ENCODE results near the gene CAMK1G. TPM values are rescaled to one million over a fixed set of nuclear protein-coding genes. Genes with fewer than 3 reads are reported as not detected.

CAMK1G gene
- polyA plus RNA-seq, 1 donor from 2014 or later: 3.0 TPM

DNA sequence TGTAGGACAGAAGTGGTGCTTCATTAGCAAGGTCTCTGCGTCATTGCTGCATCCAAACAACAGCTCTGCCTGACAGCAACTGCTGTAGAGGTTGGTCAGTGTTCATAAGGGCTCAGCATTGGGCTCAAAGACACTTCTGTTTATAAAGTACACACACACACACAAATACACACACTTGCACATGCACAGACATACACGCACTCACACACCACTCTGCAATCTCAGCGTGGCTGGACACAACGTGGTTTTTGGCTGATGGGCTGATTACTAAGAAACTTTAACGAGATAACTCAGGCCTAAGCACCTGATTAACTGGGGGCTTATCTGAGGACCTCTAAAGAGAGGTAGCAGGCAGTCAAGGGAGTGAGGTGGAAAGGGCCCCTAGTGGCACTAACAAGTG lies 20.4 kb downstream of the CAMK1G start:
- no peak overlapping the region for H2AFZ ChIP-seq (ENCODE audit: low read depth, low read length)
- no peaks in the 10 kb centered on the region for H3K27me3 ChIP-seq (ENCODE audit: insufficient read depth, low read depth, low read length)
- no peak overlapping the region for H3K4me2 ChIP-seq (ENCODE audit: low read length)
- H3K27ac ChIP-seq (ENCODE audit: low read length): no peak overlapping the region
- no peak for TF ChIP-seq EP300 (conservative IDR thresholded peaks at IDR 0.05; ENCODE audit: poor library complexity, severe bottlenecking)
- TF ChIP-seq, protein P1, sequence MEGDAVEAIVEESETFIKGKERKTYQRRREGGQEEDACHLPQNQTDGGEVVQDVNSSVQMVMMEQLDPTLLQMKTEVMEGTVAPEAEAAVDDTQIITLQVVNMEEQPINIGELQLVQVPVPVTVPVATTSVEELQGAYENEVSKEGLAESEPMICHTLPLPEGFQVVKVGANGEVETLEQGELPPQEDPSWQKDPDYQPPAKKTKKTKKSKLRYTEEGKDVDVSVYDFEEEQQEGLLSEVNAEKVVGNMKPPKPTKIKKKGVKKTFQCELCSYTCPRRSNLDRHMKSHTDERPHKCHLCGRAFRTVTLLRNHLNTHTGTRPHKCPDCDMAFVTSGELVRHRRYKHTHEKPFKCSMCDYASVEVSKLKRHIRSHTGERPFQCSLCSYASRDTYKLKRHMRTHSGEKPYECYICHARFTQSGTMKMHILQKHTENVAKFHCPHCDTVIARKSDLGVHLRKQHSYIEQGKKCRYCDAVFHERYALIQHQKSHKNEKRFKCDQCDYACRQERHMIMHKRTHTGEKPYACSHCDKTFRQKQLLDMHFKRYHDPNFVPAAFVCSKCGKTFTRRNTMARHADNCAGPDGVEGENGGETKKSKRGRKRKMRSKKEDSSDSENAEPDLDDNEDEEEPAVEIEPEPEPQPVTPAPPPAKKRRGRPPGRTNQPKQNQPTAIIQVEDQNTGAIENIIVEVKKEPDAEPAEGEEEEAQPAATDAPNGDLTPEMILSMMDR (IDR thresholded peaks at IDR 0.05; ENCODE audit: poor library complexity, severe bottlenecking): no peak
- TF ChIP-seq, protein P2, sequence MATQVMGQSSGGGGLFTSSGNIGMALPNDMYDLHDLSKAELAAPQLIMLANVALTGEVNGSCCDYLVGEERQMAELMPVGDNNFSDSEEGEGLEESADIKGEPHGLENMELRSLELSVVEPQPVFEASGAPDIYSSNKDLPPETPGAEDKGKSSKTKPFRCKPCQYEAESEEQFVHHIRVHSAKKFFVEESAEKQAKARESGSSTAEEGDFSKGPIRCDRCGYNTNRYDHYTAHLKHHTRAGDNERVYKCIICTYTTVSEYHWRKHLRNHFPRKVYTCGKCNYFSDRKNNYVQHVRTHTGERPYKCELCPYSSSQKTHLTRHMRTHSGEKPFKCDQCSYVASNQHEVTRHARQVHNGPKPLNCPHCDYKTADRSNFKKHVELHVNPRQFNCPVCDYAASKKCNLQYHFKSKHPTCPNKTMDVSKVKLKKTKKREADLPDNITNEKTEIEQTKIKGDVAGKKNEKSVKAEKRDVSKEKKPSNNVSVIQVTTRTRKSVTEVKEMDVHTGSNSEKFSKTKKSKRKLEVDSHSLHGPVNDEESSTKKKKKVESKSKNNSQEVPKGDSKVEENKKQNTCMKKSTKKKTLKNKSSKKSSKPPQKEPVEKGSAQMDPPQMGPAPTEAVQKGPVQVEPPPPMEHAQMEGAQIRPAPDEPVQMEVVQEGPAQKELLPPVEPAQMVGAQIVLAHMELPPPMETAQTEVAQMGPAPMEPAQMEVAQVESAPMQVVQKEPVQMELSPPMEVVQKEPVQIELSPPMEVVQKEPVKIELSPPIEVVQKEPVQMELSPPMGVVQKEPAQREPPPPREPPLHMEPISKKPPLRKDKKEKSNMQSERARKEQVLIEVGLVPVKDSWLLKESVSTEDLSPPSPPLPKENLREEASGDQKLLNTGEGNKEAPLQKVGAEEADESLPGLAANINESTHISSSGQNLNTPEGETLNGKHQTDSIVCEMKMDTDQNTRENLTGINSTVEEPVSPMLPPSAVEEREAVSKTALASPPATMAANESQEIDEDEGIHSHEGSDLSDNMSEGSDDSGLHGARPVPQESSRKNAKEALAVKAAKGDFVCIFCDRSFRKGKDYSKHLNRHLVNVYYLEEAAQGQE (IDR thresholded peaks at IDR 0.05; ENCODE audit: borderline replicate concordance): no peak
- no peak for TF ChIP-seq TAF1 (IDR thresholded peaks at IDR 0.05; ENCODE audit: low read depth)
- no peak for TF ChIP-seq MXI1 (conservative IDR thresholded peaks at IDR 0.05; ENCODE audit: poor library complexity, severe bottlenecking)
- TF ChIP-seq RAD21 (conservative IDR thresholded peaks at IDR 0.05): no peak
- TF ChIP-seq EZH2 (IDR thresholded peaks at IDR 0.05; ENCODE audit: borderline replicate concordance, insufficient read depth, low read length, poor library complexity, severe bottlenecking): no peak
- no peak for TF ChIP-seq SMC3 (conservative IDR thresholded peaks at IDR 0.05; ENCODE audit: poor library complexity)
- no peak for TF ChIP-seq POLR2AphosphoS5 (IDR thresholded peaks at IDR 0.05)
- H3K9me3 ChIP-seq (ENCODE audit: low read length): no peaks in the 10 kb centered on the region
- H3K79me2 ChIP-seq (replicated peaks; ENCODE audit: insufficient read depth, low read length): no peaks in the 10 kb centered on the region
- no peaks in the 10 kb centered on the region for H3F3A ChIP-seq (ENCODE audit: insufficient read depth, low read length, poor library complexity, severe bottlenecking)
- H3K36me3 ChIP-seq (ENCODE audit: insufficient read depth, low read length): no peaks in the 10 kb centered on the region
- H3K4me3 ChIP-seq (ENCODE audit: low read length): no peak overlapping the region
- no peaks in the 10 kb centered on the region for H3K9me2 ChIP-seq (ENCODE audit: insufficient read depth, low read length)
- no peaks in the 10 kb centered on the region for H4K20me1 ChIP-seq (ENCODE audit: insufficient read depth)
- no peak overlapping the region for H3K9ac ChIP-seq (ENCODE audit: low read length)

DNA sequence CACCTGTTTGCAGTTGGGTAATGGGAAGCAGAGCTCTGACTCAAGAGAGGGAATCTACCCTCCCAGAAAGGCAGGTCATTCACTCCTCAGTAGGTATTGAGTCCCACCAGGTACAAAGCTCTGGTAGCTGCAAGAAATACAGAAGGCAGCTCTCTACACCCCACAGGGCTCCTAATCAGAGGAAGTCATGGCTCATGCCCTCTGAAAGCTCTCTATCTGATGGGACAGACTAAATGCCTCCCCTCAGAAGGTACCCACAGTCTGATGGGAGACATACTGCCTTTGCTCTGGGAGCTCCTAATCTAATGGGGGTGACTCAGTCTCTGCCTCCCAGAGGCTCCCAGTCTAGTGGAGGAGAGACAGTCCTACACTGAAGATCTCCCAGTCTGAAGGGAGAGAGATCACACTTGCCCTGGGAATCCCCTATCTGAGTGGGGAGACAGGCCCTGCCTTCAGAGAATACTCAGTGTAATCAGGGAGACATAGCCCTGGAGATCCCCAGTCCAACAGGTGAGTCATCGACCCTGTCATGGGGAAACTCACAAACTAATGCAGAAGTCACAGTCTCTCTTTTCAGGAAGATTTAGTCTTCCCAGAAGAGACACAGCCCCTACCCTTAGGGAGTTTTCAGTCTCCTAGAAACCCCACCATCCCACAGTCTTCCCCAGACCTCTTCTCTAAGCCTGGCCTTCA lies 23.7 kb downstream of the CAMK1G start:
- H3K27me3 ChIP-seq (ENCODE audit: insufficient read depth, low read depth, low read length): no peaks in the 10 kb centered on the region
- no peaks in the 10 kb centered on the region for H3K36me3 ChIP-seq (ENCODE audit: insufficient read depth, low read length)
- H3K79me2 ChIP-seq (replicated peaks; ENCODE audit: insufficient read depth, low read length): no peaks in the 10 kb centered on the region
- no peaks in the 10 kb centered on the region for H3F3A ChIP-seq (ENCODE audit: insufficient read depth, low read length, poor library complexity, severe bottlenecking)
- no peaks in the 10 kb centered on the region for H4K20me1 ChIP-seq (ENCODE audit: insufficient read depth)
- no peak overlapping the region for H3K4me2 ChIP-seq (ENCODE audit: low read length)
- H3K9me3 ChIP-seq (ENCODE audit: low read length): no peaks in the 10 kb centered on the region
- no peak overlapping the region for H3K27ac ChIP-seq (ENCODE audit: low read length)
- no peak overlapping the region for H2AFZ ChIP-seq (ENCODE audit: low read depth, low read length)
- TF ChIP-seq POLR2AphosphoS5 (IDR thresholded peaks at IDR 0.05) (no peak), RAD21 (conservative IDR thresholded peaks at IDR 0.05) (no peak), MXI1 (conservative IDR thresholded peaks at IDR 0.05; ENCODE audit: poor library complexity, severe bottlenecking) (no peak), TAF1 (IDR thresholded peaks at IDR 0.05; ENCODE audit: low read depth) (no peak), EZH2 (IDR thresholded peaks at IDR 0.05; ENCODE audit: borderline replicate concordance, insufficient read depth, low read length, poor library complexity, severe bottlenecking) (no peak), SMC3 (conservative IDR thresholded peaks at IDR 0.05; ENCODE audit: poor library complexity) (no peak), EP300 (conservative IDR thresholded peaks at IDR 0.05; ENCODE audit: poor library complexity, severe bottlenecking) (no peak)
- TF ChIP-seq, protein P1 (IDR thresholded peaks at IDR 0.05; ENCODE audit: poor library complexity, severe bottlenecking): no peak
- TF ChIP-seq, protein P2 (IDR thresholded peaks at IDR 0.05; ENCODE audit: borderline replicate concordance): no peak
- H3K4me3 ChIP-seq (ENCODE audit: low read length): no peak overlapping the region
- H3K9ac ChIP-seq (ENCODE audit: low read length): no peak overlapping the region
- H3K9me2 ChIP-seq (ENCODE audit: insufficient read depth, low read length): no peaks in the 10 kb centered on the region
